Embryonic facial prominence (tissue), 1 donor: ENCODE measurements around the gene SP3.

Experiments
- DNase-seq: peaks from one replicate; pipeline ENCODE4 v3.0.0-alpha.2; 2016; ENCODE audit errors: extremely low spot score

SP3 gene

DNA sequence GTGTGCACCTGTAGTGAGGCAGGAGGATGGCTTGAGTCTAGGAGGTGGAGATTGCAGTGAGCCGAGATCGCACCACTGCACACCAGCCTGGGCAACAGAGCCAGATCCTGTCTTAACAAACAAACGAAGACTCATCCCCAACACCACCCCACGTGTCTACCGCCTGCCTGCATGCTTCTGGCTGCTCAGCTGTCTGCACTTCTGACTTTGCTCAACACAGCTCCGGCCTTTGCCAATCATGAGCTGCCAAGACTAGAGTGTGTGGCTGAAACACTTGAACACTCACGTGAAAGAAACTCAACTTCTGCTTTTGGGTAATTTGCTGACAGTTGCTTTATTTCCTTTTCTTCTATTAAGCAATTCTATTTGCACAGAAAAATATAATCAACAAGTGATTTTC is 32.1 kb upstream of the SP3 start:
- DNase-seq, result no peak

DNA sequence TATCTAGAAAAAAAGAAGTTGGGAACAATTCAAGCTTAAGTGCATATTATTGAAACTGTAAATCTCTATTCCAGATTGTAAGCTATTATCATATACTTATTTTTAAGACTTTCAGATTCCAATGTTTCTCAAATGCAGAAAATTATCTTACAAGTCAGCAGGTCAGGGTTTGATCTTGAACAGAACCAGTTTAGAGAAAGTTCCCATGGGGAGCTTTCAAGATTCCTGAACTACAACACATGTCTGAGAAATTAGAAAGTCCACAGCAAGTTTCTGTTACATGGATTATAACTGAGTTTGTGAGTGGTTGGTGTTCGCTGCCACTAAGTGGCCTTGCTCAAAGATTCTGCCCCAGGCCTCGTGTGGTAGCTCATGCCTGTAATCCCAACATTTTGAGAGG is 31.6 kb upstream of the SP3 start:
- no peak for DNase-seq

DNA sequence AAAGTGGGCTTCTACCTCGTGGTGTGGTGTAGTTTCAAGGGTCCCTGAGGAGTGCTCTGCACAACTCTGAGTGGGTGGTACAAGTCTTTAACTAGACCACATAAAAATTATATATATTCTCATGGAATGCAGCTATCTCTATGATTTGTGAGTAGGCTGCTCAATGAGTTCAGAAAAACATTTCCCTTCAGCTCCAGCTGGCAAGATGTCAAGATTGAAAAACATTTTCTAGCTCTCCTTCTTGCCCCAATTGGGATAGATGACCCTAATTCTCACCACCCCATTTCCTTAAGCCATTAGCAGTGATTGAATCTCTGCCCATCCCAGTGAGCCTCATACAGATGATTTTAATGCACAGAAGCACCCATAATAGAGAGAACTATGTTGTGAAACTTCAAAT is 28.3 kb upstream of the SP3 start:
- no peak for DNase-seq

DNA sequence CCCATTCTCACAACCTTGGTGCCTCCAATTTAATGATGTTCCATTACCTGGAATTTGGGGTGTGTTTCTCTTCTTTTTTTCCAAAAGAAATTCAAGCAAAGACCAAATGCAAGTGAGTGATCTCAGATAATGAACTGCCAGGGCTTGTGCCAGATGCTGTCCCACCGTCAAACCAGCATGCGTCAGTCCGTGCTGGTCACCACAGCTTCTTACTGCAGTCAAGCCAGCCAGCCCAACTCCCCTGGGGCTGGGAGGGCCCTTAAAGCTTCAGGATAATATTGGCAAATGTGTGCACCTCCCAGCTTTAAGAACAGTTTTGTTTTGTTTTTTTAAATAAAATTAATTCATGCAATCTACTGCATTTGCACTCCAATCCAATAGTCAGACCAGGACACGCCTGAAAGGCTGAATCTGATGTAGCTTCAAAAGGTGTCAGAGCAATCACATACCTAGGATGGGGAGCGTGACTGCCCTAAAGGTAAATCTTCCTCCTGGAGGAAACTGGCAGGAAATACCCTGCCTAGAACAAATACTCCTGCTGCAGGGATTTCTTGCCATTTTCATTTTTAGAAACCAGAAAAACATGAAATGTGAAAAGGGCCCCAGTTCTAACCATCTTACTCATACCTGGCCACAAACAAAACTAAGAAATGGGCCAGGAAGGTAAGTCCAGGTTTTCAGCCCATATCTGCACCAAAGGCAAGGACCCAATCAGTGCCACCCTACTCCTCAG is 26.8 kb upstream of the SP3 start:
- DNase-seq, result no peak

DNA sequence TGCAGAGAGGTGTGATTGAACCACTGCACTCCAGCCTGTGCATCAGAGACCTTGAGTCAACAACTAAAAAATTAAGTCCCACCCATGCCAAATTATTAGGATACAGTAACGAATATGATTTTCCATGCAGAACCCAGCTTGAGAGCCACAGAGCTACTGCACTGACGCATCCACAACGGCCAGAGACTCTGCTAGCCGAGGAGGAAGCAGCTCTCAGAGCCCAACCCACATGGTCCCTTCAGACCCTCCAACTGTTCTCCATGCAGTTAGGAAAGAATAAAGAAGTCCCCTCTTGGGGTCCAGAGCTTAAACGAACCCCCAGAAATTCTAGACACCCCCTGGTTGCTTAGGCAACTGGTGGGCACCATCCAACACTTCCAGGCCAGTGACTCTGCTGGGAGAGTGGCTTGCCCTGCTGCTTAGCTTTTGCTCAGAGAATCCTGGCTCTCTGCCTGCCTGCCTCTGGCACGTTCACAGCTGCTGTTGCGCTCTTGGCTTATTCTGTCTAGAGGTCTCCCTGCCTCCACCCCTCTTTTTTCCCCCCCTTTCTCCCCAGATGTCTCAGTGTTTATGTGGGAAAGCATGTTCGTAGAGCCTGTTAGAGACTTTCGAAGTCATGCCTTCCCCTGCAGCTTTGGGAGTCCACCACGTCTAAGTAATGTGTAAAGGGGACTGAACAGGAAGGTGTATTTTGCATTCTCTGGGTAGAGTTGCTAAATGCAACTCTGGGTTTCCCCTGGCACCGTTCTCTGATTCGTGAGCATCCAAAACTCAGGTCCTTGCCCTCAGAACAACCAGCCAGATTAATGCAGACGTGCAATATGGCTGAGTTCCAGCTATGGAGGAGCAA is 26.0 kb upstream of the SP3 start:
- DNase-seq, result no peak

DNA sequence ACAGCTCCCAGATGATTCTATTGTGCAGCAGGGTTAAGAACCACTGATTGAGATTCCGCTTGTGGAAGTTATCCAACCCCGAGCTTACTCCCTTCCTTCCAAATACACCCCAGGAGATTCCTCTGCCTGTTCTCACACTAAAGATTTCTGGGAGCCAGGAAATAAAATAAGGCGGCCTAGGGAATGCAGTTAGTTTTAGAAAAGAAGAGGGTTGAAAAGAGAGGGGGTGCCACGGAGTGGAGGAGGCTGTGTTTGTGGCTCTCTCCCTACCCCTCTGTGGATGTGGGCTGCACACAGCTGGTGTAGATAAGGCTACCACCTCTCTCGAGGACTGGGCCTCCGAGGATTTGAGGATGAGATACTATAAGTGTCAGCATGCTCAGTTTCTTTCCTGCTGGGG is 25.1 kb upstream of the SP3 start:
- DNase-seq, result no peak

DNA sequence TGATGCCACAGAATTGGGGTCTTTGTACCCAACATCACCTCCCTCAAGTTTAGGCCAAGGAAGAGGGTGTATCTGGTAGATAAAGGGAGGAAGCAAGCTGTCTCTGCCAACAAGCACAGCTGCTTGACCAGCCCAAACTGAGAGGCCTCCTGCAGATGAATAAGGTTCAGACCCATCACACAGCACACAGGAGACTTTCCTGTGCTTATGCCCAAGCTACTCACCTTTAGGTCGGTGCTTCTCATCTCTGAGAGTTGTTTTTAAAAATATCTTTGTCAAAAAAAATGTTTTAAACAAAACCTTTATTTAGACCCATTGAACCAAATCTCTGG is 24.7 kb upstream of the SP3 start:
- DNase-seq, result no peak

DNA sequence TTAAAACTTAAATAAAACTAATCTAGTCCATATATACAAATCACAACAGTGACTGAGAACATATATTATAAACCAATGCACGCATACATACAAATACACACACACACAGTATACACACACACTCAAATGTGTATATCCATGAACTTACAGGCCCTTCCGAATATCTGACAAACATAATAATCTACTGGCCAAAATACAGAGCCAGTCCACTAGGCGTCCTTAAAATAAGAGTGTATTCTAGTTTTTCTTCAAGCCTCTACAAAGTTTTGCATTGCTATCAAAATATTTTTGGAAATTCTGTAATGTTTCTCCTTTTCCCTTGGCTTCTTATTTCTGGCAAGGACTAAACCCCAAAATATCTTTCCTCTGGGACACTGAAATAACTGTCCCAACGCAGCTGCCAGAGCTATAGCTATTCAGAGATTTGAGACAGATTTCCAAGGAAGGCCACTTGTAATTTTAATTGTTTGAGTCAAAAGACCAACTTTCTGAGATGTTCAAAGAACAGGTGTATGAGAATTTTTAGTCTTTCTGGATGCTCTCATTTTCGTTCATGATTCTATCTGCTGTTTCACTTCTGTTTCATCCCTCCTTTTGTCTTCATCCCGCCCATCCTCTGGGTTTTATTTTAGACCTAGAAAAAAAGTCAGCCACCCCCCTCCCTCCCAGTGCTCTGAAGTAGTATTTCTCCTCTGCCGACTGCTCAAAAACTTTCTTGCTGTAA is 24.1 kb upstream of the SP3 start:
- no peak for DNase-seq

DNA sequence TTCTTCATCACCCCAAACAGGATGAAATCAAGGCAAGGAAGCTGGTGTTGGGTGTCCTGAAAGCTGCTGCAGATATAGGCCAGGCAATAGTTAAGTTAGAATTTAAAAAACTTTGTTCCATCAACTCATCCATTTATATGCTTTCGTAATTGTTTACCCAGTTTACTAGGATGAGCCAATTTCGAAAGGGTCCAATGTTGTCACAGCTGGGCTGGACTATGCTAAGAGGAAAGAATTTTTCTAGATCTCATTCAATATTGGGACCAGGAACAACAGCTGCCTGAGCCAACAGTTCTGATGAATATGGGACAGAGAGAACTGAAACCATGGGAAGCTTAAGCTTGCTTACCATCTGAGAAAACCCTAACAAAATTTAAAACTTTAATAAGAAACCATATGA is 21.6 kb upstream of the SP3 start:
- no peak for DNase-seq

DNA sequence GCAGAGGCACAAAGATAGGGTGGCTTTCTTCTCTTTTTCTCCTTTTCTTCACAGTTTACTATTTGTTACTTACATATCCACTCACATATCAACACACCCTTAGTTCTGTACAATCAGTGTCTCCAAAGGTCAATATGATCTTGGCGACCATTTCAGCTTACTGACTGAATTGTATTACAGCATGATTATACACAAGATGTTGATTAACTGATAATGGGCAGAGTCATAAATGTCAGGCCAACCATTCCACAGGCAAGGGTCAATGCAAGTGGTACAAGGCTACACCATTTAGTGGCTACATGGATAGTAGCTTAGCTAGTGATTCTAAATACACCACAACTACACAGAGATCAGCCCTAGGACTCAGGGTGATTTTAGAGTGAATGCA is 20.4 kb upstream of the SP3 start:
- DNase-seq, result no peak

DNA sequence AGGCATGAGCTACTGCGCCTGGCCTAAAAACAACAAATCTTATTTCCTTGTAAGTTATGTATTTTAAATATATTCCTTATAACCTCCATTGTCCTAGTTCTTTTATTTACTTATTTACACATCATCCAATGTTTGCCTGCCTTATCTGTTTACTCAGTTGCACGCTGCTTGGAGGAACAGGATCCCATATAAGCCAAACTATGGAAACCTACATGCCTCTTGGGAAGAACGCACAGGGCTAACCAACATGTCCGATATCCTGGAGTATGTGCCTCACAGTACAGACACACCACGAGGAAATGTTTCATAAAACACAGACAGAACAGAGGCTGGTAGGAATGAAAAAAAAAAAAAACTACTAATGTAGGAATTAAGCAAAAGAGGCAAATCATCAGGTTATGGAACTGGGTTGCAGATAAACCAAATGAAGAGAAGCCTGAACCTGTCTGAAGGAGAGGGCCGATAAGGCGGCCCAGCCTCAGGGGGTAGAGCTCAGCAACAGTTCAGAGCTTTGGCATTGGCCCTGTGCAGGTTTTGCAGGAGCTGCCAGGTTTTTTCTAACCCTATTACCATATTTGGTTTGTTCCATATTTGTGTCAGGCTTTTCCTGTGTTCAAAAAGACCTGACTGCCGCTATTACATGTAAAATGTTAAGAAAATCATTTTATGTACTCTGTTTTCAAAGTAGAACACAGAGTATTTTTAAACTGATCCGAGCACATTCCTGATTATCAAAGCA is 19.9 kb upstream of the SP3 start:
- no peak for DNase-seq

DNA sequence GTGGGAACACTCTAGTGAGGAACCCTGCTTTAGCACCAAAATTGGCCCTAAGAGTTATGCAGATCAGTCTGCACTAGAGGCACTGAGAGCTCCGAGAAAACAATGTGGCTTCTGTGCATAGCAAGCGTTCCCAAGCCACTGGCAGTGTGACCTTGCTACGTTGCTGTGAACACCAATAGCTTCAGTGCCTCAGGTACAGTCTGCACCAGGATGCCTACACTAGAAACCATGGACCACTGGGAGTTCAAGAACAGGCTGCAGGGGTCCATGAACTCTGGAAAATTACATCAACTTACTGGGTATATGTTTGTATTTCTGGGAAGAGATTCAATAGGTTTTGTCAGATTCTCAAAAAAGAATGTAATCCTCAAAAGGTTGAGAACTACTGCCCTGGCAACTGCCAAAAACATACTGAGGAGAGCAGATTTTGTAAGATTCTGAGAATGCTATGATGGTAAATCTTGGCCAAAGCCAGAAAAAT is 18.3 kb upstream of the SP3 start:
- no peak for DNase-seq

DNA sequence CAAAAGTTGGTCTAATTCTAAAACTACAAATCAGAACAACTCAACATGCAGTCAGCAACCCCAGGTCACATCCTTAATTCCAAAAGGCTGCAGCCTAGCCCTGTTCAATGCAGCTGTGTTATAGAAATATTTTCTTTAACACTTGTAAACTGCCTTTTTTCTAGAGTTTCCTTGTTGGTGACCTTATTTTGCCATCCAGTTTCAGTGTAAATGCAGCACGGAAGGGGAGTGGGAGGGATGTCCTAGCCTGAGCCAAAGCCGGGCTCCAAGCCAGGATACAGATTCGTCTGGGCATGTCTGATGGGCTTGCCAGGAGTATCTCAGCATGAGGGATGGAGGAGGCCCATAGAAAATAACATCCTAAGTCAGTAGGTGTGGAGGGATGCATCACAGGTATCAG is 17.7 kb upstream of the SP3 start:
- DNase-seq, result no peak

DNA sequence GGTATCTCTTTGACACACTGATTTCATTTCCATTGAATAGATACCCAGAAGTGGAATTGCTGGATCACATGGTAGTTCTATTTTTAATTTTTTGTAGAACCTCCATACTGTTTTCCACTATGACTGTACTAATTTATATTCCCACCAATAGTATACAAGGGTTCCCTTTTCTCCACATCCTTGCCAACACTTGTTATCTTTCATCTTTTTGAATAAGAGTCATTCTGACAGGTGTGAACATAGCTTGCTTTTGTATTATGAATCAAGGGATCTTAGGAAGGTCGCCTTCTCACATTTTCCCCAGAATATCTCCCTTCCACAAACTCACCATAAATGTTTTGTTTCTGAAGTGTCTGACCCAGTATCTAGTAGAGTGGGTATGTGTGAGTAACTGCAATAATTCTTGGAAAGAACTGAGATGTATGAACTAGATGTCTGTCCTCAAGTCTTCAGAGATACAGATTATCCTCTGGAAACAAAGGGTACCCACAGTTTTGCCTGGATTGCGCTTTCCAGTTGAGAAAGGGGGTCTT is 17.1 kb upstream of the SP3 start:
- DNase-seq, result no peak

DNA sequence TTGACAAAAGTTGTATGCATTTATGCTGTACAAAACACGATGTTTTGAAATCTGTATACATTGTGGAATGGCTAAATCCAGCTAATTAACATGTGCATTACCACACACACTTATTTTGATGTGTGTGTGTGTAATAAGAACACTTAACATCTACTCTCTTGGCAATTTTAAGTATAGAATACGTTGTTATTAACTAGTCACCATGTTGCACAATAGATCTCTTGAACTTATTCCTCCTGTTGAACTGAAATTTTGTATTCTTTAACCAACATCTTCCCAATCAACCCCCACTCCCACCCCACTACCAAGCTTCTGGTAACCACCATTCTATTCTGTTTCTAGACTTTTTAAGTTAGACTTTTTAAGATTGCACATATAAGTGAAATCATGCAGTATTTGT is 16.3 kb upstream of the SP3 start:
- no peak for DNase-seq

DNA sequence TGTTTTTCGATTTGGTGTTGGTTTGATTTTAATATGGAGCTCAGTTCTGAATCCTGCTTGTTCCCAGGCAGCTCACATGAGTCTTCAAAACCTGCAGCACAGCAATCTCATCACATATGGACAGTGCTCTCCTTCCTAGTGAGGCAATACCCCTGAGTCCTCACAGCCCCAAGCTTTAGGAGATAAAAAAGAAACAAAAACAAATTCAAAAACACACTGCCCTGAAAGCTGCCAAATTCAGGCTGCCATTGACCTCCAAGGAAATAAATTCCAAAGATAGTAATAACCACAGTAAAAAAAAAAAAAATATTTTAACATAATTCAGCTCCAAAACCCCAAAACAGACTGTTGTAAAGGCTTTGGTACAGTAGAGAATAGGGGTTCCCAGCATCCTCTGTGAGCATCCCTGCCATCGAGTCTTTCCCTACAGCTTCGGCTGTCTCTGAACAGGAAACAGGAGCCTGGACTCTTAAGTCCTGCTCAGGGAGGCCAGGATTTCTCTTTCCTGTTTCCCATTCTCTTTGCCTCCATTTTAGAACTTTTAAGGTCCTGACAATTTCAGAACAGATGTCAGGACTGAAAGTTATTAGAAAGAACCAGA is 14.7 kb upstream of the SP3 start:
- DNase-seq, result no peak

DNA sequence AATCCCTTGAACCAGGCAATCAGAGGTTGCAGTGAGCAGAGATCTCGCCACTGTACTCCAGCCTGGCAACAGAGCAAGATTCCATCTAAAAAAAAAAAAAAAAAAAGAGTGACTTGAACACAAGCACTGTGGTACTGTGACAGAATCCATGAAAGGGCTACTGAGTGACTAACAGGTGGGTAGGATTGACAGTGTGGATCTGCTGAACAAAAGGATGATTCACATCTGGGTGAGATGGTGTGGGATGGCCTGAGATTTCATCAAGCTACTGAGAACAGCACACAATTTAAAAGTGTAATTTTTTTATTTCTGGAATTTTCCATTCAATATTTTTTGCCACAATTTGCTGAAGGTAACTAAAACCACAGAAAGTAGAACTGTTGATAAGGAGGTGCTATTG is 13.3 kb upstream of the SP3 start:
- no peak for DNase-seq

DNA sequence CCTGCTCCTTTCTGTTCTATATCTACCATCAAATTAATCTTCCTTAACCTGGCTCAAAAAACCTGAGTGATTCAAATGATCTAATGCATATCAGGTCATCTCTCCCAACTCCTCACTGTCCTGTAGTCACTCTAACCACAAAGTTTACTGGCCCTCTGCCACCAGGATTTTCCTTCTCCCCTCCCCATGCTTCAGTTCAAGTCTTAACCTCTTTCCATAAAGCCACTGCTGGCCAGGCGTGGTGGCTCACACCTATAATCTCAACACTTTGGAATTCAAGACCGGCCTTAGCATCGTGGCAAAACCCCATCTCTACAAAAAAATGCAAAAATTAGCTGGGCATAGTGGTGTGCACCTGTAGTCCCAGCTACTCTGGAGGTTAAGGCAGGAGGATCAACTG is 7.5 kb upstream of the SP3 start:
- no peak for DNase-seq

DNA sequence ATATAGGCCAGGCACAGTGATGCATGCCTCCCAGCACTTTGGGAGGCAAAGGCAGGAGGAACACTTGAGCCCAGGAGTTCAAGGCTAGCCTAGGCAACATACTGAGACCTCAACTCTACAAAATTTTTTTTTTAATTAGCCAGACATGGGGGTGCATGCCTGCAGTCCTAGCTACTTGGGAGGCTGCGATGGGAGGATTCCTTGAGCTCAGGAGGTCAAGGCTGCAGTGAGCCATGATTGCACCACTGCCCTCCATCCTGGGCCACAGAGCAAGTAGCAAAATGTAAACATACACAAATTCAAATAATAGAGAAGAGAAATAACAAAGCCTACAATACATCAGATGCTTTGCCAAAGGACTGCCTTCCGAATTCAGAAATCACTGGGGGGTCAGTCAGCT is 7.0 kb upstream of the SP3 start:
- no peak for DNase-seq

DNA sequence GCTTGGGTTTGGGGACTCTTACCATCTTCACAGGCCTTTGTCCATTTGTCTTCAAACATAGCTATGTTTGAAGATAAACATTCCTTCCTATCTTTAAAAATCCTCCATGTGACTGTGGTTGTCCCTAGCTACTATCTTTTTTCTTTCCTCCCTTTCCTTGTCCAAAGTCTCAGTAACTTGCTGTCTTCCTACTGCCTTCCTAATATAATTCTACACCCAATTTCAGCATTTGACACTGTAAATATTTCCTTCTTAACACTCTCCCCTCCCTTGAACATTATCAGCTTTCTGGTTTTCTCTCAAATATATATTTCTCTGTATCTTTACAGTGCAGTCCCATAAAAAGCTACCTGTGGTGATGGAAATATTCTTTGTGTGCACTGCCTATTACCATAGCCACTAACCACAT is 5.3 kb upstream of the SP3 start:
- DNase-seq, result no peak

DNA sequence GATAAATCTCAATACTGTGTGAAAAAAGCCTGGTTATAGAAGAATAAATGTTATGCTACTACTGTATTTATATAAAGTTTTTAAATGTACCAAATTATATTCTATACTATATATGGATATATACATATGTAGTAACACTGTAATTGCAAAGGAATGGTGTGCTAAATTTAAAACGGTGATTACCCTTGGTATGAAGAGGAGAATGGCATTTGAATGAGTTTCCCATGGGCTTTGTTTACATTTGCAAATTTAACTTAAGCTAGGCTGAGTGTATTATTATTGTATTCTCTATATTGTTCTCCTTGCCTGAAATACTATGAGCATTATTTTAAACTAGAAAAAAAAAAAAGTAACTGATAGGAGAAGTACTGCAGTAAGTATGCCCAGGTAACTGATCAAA is 4.7 kb upstream of the SP3 start:
- DNase-seq, result no peak
